MV-4-11 (cell line): ENCODE measurements around the gene CAP1.
A peak's percentile ranks its signal among the peaks of the same experiment; 100 is the strongest.

Experiments used
- DNase-seq: peaks from one replicate; lab custom pipeline; 2025; lab: John Stamatoyannopoulos, UW

CAP1 gene

DNA sequence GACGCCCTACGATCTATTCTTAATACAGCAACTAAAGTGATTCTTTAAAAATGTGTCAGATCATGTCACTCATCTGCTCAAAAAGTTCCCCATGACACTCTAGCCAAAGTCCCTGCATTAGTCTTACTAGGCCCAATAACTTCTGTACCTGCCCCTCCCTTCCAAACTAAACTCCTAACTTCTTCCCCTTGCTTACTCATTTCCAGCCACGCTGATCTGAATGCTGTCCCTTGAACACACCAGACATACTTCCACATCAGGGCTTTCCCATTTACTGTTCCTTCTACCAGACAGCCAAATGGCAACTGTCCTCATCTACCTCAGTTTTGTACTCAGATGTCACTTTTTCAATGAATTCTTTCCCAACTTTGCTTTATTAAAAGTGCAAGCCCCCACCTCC, 55.3 kb downstream of the CAP1 start:
- no peak for DNase-seq

DNA sequence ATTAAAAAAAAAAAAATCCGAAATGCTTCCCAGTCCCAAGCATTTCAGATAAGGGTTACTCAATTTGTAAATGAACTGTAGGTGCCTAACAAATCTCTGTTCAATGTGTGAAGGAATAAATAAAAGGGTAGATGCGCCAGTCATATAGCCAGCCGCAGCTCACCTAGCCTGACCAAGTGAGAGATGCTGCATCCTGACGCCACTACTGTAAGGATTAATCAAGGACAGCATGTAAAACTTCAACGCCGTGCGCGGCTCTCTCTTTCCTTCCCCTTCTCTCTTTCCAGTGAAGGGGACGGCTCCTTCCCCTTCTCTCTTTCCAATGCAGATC, 56.1 kb downstream of the CAP1 start:
- no peak for DNase-seq

DNA sequence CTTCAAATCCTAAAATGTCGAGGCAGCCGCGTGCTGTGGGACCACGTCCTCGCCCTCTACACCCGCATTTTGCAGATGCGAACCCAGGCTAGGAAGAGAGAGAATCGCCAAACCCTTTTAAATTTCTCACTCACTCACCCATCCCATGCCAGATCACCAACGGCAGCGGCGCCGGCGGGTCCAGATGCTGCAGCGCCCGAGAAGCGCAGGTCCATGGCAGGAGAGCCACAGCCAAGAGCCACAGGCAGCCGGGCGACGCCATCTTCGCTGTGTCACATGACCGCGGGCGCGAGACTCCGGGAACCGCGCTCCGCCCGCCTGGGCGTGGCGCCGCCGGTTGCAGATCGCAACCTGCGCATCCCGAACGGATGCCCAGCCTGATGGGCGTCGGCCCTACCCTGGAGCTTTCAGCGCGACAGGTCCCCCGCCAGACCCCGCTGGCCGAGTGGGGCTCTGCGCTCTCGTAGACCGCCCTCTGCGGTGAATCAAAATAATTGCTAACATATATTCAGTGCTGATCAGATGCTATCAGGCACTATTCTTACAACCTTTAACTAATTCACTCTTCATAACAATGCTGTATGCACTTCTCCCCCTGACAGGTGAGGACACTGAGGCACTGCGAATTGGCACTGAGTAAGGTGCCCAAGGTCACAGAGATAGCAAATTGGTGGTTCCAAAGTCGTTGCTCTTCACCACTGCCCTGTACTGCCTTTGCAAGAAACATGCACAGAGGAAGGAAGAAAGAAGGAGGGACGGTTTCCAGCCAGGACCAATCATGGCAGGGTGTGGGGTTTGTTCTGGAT, 56.7 kb downstream of the CAP1 start, which contains the start of gene PPT1:
Gene PPT1, minus strand, starts transcription at position 276 of the 806 bp plus-strand sequence. Its CDS starts 14 bp downstream, at position 262.
- DNase-seq = peak; percentile 54

DNA sequence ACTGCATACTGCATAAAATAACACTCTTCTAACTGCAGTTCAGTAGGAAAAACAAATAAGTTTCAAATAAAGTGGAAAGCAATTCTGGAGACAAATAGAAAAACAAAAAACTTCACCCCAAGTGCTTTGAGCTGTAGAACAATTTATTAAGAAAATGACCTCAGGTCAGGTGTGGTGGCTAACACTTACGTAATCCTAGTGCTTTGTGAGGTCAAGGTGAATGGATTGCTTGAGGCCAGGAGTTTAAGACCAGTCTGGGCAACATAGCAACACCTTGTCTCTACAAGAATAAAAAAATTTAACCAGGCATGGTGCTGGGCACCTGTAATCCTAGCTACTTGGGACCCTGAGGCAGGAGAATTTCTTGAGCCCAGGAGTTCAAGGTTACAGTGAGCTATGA, 61.5 kb downstream of the CAP1 start:
- DNase-seq = no peak

DNA sequence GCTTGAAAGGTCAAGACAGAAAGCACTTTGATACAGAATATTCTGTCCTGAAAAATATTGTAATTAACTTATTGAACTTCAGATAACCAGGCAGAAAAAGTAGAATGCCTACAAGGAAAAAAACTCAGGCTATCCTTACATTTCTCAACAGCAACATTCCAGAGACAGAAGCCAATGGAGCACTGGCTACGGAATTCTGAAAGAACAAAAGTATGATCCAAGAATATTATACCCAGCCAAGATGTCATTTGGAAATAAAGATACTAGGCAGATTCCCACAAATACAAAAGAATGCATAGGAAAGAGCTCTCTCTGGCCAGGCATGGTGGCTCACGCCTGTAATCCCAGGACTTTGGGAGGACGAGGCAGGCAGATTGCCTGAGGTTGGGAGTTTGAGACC, 62.4 kb downstream of the CAP1 start:
- no peak for DNase-seq

DNA sequence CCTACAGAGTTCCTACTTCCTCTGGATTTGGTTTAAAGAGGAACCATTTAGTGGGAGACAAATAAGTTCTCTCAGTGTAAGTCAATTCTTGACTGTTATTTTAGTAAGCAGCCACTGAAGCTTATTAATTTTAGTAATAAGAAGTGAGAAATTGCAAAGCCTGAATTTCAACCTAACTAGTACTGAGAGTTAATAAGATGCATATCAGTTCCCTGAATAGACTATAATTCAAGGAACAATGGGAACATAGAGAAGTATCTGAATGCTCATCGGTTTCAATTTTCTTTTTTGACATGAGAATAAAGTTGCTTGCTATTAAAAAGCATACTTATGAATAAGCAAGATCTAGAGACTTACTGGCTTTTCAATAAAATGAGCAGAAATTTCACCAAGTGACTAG, 64.5 kb downstream of the CAP1 start:
- DNase-seq = no peak

DNA sequence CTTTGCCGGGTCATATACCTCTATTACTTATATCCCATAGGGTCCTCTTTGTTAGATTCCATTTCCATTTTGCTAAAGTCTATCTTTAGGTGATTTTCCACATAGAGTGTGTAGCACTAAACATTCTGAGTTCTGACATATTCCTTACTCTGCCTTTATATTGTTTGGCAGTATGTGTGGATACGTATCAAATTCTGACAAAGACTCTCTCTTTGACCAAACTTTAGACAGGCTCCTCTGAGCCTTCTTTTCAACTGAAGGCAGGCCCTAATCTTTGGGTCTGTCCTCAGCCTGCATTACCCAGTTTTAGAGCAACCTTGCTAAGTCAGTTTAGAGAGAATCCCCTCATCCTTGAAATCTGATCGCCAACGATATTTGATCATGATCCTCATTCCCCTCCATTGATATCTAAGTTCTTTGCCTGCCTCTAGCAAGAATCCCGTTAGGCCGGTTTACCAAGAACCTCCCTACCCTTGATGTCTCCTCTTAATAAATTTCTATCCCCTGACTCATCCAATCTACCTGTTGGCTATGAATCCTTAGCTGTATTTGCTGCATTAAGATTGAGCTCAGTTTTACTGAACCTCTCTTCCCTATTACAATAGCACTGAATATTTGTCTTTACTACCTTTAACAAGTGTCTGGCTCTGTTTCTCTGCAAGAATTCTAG, 66.9 kb downstream of the CAP1 start:
- DNase-seq = no peak

DNA sequence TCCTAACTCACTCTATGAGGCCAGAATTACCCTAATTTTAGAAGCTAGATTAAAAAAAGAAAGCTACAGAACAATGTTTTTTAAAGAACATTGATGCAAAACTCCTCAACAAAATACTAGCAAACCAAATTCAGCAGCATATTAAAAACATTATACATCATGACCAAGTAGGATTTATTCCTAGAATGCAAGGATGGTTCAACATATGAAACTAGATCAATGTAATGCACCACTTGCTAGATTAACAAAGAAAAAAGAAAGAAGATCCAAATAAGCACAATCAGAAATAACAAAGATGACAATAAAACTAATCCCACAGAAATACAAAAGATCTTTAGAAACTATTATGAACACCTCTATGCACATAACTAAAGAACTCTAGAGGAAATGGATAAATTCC, 69.9 kb downstream of the CAP1 start:
- no peak for DNase-seq

DNA sequence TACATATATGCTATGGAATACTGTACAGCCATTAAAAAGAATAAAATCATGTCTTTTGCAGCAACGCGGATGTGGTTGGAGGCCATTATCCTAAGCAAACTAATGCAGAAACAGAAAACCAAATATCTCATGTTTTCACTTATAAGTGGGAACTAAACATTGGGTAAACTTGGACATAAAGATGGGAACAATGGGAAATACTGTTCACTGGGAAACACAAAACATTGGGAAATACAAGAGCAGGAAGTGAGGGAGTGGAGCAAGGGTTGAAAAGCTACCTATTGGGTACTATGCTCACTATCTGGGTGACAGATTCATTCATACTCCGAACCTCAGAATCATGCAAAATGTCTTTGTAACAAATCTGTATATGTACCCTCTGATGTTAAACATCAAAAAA, 73.9 kb downstream of the CAP1 start:
- DNase-seq = no peak

DNA sequence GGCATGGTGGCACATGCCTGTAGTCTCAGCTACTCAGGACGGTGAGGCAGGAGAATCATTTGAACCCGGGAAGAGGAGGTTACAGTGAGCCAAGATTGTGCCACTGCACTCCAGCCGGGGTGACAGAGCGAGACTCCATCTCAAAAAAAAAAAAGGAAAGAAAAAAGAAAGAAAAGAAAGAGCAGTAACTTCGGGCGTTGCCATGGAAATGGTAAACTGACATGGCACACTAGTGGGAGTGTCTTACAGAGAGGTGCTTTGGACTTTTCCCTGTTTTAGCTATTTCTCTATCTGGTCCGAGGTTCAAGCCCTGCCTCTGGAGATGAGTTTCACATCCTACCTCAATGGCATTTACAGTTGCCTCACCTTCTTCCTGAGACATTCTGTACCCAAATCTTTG, 79.6 kb downstream of the CAP1 start:
- no peak for DNase-seq
